ENCODE results near the gene COX6B2. TPM values are rescaled to one million over a fixed set of nuclear protein-coding genes. Genes with fewer than 3 reads are reported as not detected.
"Not testable (repeated sequence)": the region's sequence is repeated elsewhere in the genome, so short reads cannot be mapped to it uniquely, and the experiment has no call there.

The COX6B2 gene
- total RNA-seq, 1 experiment from 2014 or later, result 5.8 TPM

- peak; percentile 31 for DNase-seq (ENCODE audit: low spot score)
- in situ Hi-C loops (cut with HindIII; ENCODE audit: low sequenced_read_pairs), result loop anchor here (10.0 kb wide), 1 partner anchor 172 kb away; no protein-coding TSS in a partner anchor
Observed at GRCh38 chr19:55346725-55347441, 7.6 kb downstream of the COX6B2 start.

DNA sequence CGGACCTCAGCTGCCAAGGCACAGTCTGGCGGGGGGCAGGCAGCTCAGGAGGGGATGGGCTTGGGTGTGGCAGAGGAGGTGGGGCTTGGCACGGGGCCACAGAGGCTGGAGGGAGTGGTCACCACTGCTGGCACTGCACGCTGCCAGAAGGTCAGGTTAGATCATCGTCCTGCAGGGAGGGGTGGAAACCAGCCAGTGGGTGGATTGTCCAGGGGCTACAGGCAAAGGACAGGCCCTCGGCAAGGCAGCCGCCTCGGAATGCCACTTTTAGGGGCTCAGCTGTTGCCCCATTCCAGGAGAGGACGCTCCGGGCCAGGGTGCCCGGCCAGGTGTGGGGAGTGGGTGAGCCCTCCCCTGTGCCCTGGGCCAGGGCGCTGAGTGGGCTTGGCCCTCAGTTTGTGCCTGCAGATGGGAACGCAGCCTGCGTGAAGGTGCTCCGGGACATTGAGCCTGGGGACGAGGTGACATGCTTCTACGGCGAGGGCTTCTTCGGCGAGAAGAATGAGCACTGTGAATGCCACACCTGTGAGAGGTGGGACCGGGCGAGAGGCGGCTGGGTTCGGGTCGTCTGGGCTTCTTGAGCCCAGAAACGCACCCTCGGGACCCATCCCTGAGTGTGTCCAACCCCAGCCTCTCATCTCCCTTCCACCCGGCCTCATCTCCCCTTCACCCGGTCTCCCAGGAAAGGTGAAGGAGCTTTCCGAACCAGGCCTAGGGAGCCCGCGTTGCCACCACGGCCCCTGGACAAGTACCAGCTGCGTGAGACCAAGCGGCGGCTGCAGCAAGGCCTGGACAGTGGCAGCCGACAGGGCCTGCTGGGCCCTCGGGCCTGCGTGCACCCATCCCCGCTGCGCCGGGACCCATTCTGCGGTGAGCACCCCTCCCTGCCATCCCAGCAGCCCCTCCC, 8.4 kb downstream of the COX6B2 start:
- in situ Hi-C loops (cut with HindIII; ENCODE audit: low sequenced_read_pairs), result loop anchor here (10.0 kb wide), 1 partner anchor 171 kb away; no protein-coding TSS in a partner anchor
- DNase-seq (ENCODE audit: low spot score), result no peak

DNA sequence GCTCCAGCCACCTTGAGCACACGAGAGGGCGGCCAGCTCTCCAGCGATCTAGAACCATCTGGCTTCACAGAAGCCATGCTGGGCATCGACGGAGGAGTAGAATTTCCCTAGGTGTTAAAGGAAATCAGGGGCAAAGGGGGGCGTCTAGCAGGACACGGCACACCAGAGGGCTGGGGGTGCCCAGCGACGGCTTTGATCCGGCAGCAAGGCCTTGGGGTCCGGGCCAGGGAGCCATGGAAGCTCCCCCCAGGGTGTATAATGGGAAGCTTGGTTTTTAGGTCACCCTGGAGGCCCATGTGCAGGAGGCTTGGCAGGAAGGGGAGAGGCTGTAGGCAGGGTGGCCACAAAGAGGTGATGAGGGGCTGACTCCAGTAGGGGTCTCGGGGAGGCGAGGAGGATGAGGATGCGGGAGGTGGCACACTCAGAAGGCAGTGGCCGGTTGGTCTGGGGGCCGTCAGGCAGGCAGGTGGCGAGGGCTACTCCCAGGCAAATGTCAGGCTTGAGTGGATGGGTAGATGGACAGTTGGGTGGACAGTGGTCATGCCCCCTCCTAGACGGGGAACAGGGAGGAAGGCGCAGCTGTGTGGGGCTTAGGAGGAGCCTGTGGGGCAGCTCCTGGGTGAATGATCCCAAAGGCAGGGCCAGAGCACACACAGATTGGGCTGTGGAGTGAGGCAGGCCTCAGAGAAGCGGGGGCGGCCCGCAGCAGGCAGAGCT, 9.3 kb downstream of the COX6B2 start:
- DNase-seq (ENCODE audit: low spot score), result no peak
- in situ Hi-C loops (cut with HindIII; ENCODE audit: low sequenced_read_pairs), result loop anchor here (10.0 kb wide), 1 partner anchor 170 kb away; no protein-coding TSS in a partner anchor

DNA sequence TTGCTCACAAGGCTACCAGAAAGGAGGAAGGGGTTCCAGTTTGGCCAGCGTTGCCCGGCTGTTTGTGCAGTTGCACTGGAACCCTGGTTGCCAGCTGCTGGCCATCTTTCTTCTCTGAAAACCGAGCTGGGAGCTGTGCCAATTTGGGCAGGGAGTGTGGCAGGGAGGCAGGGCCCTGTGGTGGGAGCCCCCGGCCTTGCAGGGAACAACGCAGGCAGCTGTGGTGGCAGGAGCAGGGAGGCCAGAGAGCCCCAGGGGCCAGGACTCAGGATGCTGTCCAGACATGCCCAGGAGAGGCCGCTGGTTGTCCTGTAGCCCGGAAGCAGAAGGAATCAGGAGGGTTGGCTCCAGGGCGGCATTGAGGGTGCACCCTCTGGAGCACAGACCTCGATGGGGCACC, 10.1 kb downstream of the COX6B2 start:
- DNase-seq (ENCODE audit: low spot score), result no peak
- in situ Hi-C loops (cut with HindIII; ENCODE audit: low sequenced_read_pairs), result loop anchor here (10.0 kb wide), 1 partner anchor 170 kb away; no protein-coding TSS in a partner anchor

DNA sequence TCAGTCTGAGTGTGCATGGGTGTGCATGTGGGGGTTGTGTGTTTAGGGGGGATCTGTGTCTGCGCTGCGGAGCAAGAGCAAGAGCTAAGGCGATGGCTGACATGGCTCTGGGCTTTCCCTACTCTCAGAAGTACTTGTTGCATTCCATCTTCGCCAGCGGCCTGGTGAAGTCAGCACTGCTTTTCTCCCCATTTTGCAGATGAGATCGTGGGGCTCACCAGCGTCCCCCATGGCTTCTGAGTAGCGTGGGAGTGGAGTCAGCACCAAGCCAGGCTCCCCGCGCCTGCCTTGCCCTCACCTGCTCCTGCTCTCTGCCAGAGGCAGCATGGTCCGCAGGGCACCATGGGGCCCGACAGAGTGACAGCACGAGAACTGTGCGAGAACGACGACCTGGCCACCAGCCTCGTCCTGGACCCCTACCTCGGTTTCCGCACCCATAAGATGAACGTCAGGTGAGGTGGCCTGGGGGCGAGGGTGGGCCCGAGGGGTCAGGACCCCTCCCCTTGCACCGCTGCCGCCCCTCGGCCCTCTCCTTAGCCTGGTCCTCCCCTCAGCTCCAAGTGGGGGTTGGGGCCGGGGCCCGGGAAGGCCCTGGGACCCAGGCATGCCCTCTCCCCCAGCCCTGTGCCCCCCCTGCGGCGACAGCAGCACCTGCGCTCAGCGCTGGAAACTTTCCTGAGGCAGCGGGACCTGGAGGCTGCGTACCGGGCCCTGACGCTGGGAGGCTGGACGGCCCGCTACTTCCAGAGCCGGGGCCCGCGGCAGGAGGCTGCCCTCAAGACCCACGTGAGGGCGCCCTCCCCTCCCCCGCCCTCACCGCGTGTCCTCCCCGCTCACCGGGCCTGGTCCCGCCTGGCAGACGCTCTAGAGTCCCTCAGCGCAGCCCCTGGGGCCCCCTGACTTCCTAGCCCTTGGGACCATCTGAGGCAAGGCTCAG, 12.7 kb downstream of the COX6B2 start:
- in situ Hi-C loops (cut with HindIII; ENCODE audit: low sequenced_read_pairs), result loop anchor here (10.0 kb wide), 1 partner anchor 167 kb away; no protein-coding TSS in a partner anchor
- DNase-seq (ENCODE audit: low spot score), result no peak

DNA sequence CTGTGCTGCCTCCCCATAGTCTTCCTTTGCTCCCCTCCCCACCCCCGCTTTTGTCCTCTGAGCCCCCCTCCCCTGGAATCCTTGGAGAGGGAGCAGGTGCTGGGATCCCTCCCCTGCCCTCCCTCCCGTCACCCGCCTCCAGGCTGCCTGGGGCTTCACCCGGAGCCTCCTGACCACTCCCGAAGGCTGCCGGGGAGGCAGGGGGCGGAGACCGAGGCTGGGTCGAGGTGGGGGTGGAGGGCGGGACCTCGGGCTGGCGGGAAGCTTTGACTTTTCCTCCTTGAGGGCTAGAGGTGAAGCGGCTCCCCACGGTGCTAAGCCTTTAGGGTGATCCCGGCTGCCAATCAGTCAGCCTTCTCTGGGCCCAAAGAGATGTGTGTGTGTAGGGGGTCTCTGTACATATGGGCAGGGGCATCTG, 13.3 kb downstream of the COX6B2 start:
- in situ Hi-C loops (cut with HindIII; ENCODE audit: low sequenced_read_pairs), result loop anchor here (10.0 kb wide), 1 partner anchor 166 kb away; no protein-coding TSS in a partner anchor

DNA sequence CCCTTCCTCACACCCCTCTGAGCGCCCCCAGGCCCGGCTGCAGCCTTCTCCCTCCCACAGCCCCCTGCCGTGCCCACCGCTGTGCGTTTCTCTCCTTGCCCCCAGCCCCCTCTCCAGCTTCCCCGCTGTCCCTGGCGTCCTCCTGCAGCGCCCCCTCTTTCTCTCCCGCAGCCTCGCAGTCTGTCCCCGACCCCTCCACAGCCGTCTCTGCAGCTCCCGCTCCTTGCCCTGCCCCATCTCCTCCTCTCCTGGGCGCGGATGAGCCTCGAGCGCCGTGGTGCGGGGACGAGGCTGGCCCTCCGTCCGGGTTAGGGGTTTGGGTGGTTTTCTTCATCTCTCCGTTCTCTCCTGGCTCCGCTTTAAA, 13.8 kb downstream of the COX6B2 start:
- DNase-seq (ENCODE audit: low spot score), result no peak
- in situ Hi-C loops (cut with HindIII; ENCODE audit: low sequenced_read_pairs), result loop anchor here (10.0 kb wide), 1 partner anchor 166 kb away; no protein-coding TSS in a partner anchor

More for the DNA sequence above, 13.3 kb downstream of the COX6B2 start:
- DNase-seq (ENCODE audit: low spot score), result peak; percentile 66

GRCh38 chr19:55339889-55340783, 14.4 kb downstream of the COX6B2 start:
- no peak for DNase-seq (ENCODE audit: low spot score)
- in situ Hi-C loops (cut with HindIII; ENCODE audit: low sequenced_read_pairs), result loop anchor here (10.0 kb wide), 1 partner anchor 165 kb away; no protein-coding TSS in a partner anchor

DNA sequence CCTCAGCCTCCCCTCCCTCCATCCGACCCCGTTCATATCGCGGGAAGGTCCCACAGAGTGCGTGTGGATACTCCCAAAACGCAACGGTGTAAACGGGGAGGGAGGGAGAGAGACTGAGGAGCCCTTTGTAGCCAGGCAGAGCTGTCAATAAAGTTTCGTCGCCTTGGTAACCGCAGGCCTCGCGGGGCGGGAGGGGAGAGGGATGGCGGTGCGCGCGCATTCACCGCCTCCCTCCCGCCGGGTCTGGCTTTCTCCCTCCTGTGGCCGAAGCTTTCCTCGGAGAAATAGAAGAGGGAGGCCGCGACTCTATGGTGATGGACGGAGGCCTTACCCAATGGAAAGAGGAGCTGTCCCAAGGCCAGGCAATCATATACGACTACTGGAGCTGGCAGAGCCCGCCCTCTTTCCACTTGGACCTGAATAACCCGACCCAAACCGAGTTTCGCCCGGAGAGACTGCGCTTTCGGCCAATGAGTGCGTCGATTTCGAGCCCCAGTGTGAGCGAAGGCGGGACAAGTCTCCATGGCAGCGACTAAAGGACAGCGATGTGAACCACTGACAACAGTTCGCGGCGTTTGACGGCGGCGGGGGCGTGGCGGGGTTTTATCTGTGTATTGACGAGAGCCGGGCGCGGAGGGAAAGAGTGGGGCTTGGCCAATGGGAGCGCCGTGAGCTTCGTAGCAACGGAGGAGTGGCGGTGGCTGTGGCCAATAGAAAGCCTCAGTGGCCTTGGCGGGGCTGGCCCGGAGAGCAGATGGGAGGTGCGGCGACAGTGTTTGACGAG, 15.2 kb downstream of the COX6B2 start, which contains the start of gene KMT5C:
Gene KMT5C, plus strand, starts transcription at position 772 of the 784 bp plus-strand sequence. CDS start 2,061 bp downstream, outside the sequence.
- DNase-seq (ENCODE audit: low spot score), result peak; percentile 100
- in situ Hi-C loops (cut with HindIII; ENCODE audit: low sequenced_read_pairs), result no loop called here

DNA sequence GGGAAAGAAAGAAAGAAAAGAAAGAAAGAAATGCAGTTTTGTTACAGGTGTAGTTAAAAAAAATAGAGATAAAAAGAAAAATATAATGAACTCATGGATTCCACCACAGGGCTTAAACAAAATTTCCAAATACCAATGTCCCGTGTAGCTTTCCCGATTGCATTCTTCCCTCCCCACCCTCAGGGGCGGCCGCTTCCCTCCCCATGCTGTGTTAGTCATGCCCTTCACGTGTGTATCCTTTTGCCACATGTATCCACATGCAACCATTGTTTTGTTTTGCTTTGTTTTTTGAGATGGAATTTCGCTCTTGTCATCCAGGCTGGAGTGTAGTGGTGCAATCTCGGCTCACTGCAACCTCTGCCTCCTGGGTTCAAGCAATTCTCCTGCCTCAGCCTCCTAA, 18.4 kb downstream of the COX6B2 start:
- in situ Hi-C loops (cut with HindIII; ENCODE audit: low sequenced_read_pairs), result no loop called here
- no peak for DNase-seq (ENCODE audit: low spot score)

GRCh38 chr19:55333870-55334269, 20.6 kb downstream of the COX6B2 start:
- in situ Hi-C loops (cut with HindIII; ENCODE audit: low sequenced_read_pairs), result no loop called here
- no peak for DNase-seq (ENCODE audit: low spot score)

GRCh38 chr19:55329791-55330190, 24.7 kb downstream of the COX6B2 start:
- DNase-seq (ENCODE audit: low spot score); in situ Hi-C loops (cut with HindIII; ENCODE audit: low sequenced_read_pairs): not testable (repeated sequence)

- DNase-seq (ENCODE audit: low spot score); in situ Hi-C loops (cut with HindIII; ENCODE audit: low sequenced_read_pairs): not testable (repeated sequence)
Observed at GRCh38 chr19:55328774-55329318, 25.7 kb downstream of the COX6B2 start.

- DNase-seq (ENCODE audit: low spot score), result no peak
- in situ Hi-C loops (cut with HindIII; ENCODE audit: low sequenced_read_pairs), result no loop called here
Observed at GRCh38 chr19:55325172-55325571, 29.3 kb downstream of the COX6B2 start, which contains the start of gene TMEM150B. TSS of gene TMEM150B (minus strand) at chr19:55325341. CDS start at chr19:55321036, 4,305 bp downstream.

- in situ Hi-C loops (cut with HindIII; ENCODE audit: low sequenced_read_pairs), result no loop called here
- no peak for DNase-seq (ENCODE audit: low spot score)
Observed at GRCh38 chr19:55324662-55325061, 29.9 kb downstream of the COX6B2 start.

All from G401 (cell line).